Left lobe of liver (tissue), 2 donors: ENCODE measurements around the gene TRMT5. TPM values are rescaled to one million over a fixed set of nuclear protein-coding genes. Genes with fewer than 3 reads are reported as not detected.

Experiments
- ATAC-seq: fragments of 200-7000 bp; cut with Tn5 transposase; one replicate; pipeline ENCODE4 v1.9.1; 2020; ENCODE audit warnings: mild to moderate bottlenecking, moderate library complexity
- DNase-seq: peaks from one replicate; pipeline ENCODE4 v3.0.0-alpha.2; 2020; ENCODE audit warnings: low spot score
- total RNA-seq: library from RNA; stranded (reverse); gene quantifications from one replicate; pipeline ENCODE4 v1.2.1, GENCODE V29; 2021
- donor health status: DM: no; HTN: no; CAD: no; lungs with moderate emphysema.
- donor health status: DM: no; HTN: yes; CAD: no.

TRMT5 gene
- total RNA-seq, 1 donor from 2014 or later = 5.6 TPM

GRCh38 chr14:60965402-60965801 is 15.5 kb downstream of the TRMT5 start:
- DNase-seq (no peak), ATAC-seq (no peak)

- ATAC-seq (no peak), DNase-seq (no peak)
Observed at GRCh38 chr14:60964904-60965303, 16.0 kb downstream of the TRMT5 start.

- ATAC-seq = no peak
- DNase-seq = no peak
Observed at GRCh38 chr14:60963761-60964160, 17.1 kb downstream of the TRMT5 start.

- ATAC-seq = no peak
- DNase-seq = no peak
Observed at GRCh38 chr14:60958146-60958545, 22.7 kb downstream of the TRMT5 start.

- no peak for DNase-seq
- ATAC-seq = no peak
Observed at GRCh38 chr14:60956632-60957031, 24.2 kb downstream of the TRMT5 start.

- no peak for DNase-seq
- ATAC-seq = no peak
Observed at GRCh38 chr14:60956202-60956601, 24.7 kb downstream of the TRMT5 start.

- DNase-seq = no peak
- ATAC-seq = no peak
Observed at GRCh38 chr14:60951776-60952435, 29.0 kb downstream of the TRMT5 start.

GRCh38 chr14:60946773-60947172 is 34.1 kb downstream of the TRMT5 start:
- ATAC-seq (no peak), DNase-seq (no peak)

- ATAC-seq (no peak), DNase-seq (no peak)
Observed at GRCh38 chr14:60945984-60946383, 34.9 kb downstream of the TRMT5 start.

GRCh38 chr14:60944204-60944603 is 36.7 kb downstream of the TRMT5 start:
- DNase-seq (no peak), ATAC-seq (no peak)

GRCh38 chr14:60943637-60944032 is 37.2 kb downstream of the TRMT5 start:
- DNase-seq (no peak), ATAC-seq (no peak)

GRCh38 chr14:60935319-60935718 is 45.6 kb downstream of the TRMT5 start:
- no peak for ATAC-seq

GRCh38 chr14:60933920-60934655 is 46.8 kb downstream of the TRMT5 start:
- ATAC-seq (no peak), DNase-seq (no peak)

More at GRCh38 chr14:60935319-60935718, 45.6 kb downstream of the TRMT5 start:
- no peak for DNase-seq

GRCh38 chr14:60931218-60931617 is 49.7 kb downstream of the TRMT5 start:
- ATAC-seq (no peak), DNase-seq (no peak)

GRCh38 chr14:60926002-60926401 is 54.9 kb downstream of the TRMT5 start:
- DNase-seq (no peak), ATAC-seq (no peak)

- ATAC-seq = no peak
- DNase-seq = no peak
Observed at GRCh38 chr14:60925286-60925685, 55.6 kb downstream of the TRMT5 start.

- ATAC-seq (no peak), DNase-seq (no peak)
Observed at GRCh38 chr14:60922050-60922449, 58.8 kb downstream of the TRMT5 start.

Other genes with a start within 250 kb of the TRMT5 start
- gene MNAT1, start 246.3 kb downstream of the TRMT5 start, total RNA-seq = 8.5 TPM
- gene SLC38A6, start 166 bp upstream of the TRMT5 start, total RNA-seq = 3.1 TPM